Measurements from ENCODE around the gene CLIC5. TPM values are rescaled to one million over a fixed set of nuclear protein-coding genes. Genes with fewer than 3 reads are reported as not detected.
A peak's percentile ranks its signal among the peaks of the same experiment; 100 is the strongest.

Gene CLIC5
- total RNA-seq, 2 donors from 2014 or later: 1.6 to 3.3 TPM

GRCh38 chr6:46048646-46049297, 33.1 kb upstream of the CLIC5 start:
- Histone ChIP-seq H3K27ac (no peak overlapping the region), H3K27me3 (no peaks in the 10 kb centered on the region), H3K4me3 (no peak overlapping the region), H3K36me3 (replicated peaks in 1 of 2; ENCODE audit: insufficient read depth in 1 of 2, low read depth in 2 of 2) (no peaks in the 10 kb centered on the region), H3K9me3 (no peaks in the 10 kb centered on the region), H3K4me1 (no peaks in the 10 kb centered on the region)
- ATAC-seq (no peak), DNase-seq (no peak)
- no peak for TF ChIP-seq POLR2A (IDR thresholded peaks at IDR 0.05)
- TF ChIP-seq CTCF (IDR thresholded peaks at IDR 0.05): no peak
- 83 to 85% methylated on average over 3 of the region's 3 CpGs for WGBS, 2 donors
- intact Hi-C loops (cut with DNase I): no loop called here

- H3K4me3 ChIP-seq: no peak overlapping the region
- no peak overlapping the region for H3K27ac ChIP-seq
- H3K36me3 ChIP-seq (replicated peaks in 1 of 2; ENCODE audit: insufficient read depth in 1 of 2, low read depth in 2 of 2): no peaks in the 10 kb centered on the region
- no peaks in the 10 kb centered on the region for H3K27me3 ChIP-seq
- TF ChIP-seq POLR2A (IDR thresholded peaks at IDR 0.05) (no peak), CTCF (IDR thresholded peaks at IDR 0.05) (no peak)
- no peaks in the 10 kb centered on the region for H3K4me1 ChIP-seq
- ATAC-seq (no peak), DNase-seq (no peak)
- H3K9me3 ChIP-seq: no peaks in the 10 kb centered on the region
- 78 to 80% methylated on average over 5 of the region's 5 CpGs for WGBS, 2 donors
- intact Hi-C loops (cut with DNase I): no loop called here
Observed at GRCh38 chr6:46046558-46047174, 31.0 kb upstream of the CLIC5 start.

GRCh38 chr6:46044881-46045617, 29.4 kb upstream of the CLIC5 start:
- Histone ChIP-seq H3K27me3 (no peaks in the 10 kb centered on the region), H3K9me3 (no peaks in the 10 kb centered on the region), H3K4me3 (no peak overlapping the region), H3K27ac (peak overlapping the region in 1 of 4 donors; percentile 14), H3K4me1 (no peaks in the 10 kb centered on the region), H3K36me3 (replicated peaks in 1 of 2; ENCODE audit: insufficient read depth in 1 of 2, low read depth in 2 of 2) (no peaks in the 10 kb centered on the region)
- DNase-seq: peak in 2 of 4 donors; percentile 16 to 47
- WGBS, 2 donors: 63 to 71% methylated on average over 5 of the region's 5 CpGs
- ATAC-seq: peak; percentile 71
- TF ChIP-seq CTCF (IDR thresholded peaks at IDR 0.05) (no peak), POLR2A (IDR thresholded peaks at IDR 0.05) (no peak)
- intact Hi-C loops (cut with DNase I): no loop called here

- peak in 6 of 7 experiments; percentile 42 to 59 (median 52) for TF ChIP-seq CTCF (IDR thresholded peaks at IDR 0.05)
- TF ChIP-seq POLR2A (IDR thresholded peaks at IDR 0.05): no peak
- Histone ChIP-seq H3K36me3 (replicated peaks in 1 of 2; ENCODE audit: insufficient read depth in 1 of 2, low read depth in 2 of 2) (no peaks in the 10 kb centered on the region), H3K4me3 (no peak overlapping the region), H3K4me1 (no peaks in the 10 kb centered on the region), H3K27ac (no peak overlapping the region), H3K9me3 (no peaks in the 10 kb centered on the region), H3K27me3 (no peaks in the 10 kb centered on the region)
- peak in 2 of 4 donors; percentile 17 to 39 for DNase-seq
- WGBS, 2 donors: 50 to 59% methylated on average over 5 of the region's 5 CpGs
- peak; percentile 83 for ATAC-seq
- intact Hi-C loops (cut with DNase I): no loop called here
Observed at GRCh38 chr6:46042355-46042999, 26.8 kb upstream of the CLIC5 start.
